ENCODE measurements around the gene SERPINC1.
"Not testable (repeated sequence)": the region's sequence is repeated elsewhere in the genome, so short reads cannot be mapped to it uniquely, and the experiment has no call there.

Gene SERPINC1

DNA sequence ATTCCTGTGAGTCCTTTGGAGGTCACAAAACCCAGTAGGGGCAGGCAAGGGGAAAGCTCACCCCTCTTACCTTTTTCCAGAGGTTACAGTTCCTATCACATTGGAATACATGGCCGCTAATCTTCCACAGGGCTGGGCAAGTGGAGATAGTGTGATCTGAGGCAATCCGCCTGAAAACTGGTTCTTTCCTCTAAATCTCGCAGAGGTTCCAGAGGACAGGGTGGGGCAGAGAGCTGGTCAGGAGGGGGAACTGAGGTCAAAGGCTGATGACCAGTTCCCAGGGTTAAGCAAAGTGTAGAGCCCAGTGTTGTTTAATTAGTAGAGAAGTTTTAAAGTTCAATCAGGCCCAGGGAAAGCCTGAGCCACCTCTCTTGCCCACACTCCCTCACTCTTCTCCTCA, at the start of gene SERPINC1:
Gene SERPINC1, minus strand, starts transcription at position 179 of the 400 bp plus-strand sequence. Its CDS starts 68 bp downstream, at position 111.
- Histone ChIP-seq H4K20me1 (ENCODE audit: insufficient read depth) (no peaks in the 10 kb centered on the region), H2AFZ (ENCODE audit: low read depth) (no peak within 1 kb of the TSS), H3K4me2 (no peak within 1 kb of the TSS), H3K79me2 (ENCODE audit: insufficient read depth, low read depth) (no peaks in the 10 kb centered on the region), H3K4me3 (IDR thresholded peaks at IDR 0.05; ENCODE audit: insufficient read depth, low read depth, low read length) (no peak within 1 kb of the TSS), H3K36me3 (ENCODE audit: insufficient read depth) (no peaks in the 10 kb centered on the region), H3K4me1 (ENCODE audit: low read depth, poor library complexity, severe bottlenecking) (no peaks in the 10 kb centered on the region), H3K9ac (no peak within 1 kb of the TSS), H3K27me3 (ENCODE audit: insufficient read depth, low read depth) (no peaks in the 10 kb centered on the region), H3K27ac (no peak within 1 kb of the TSS)
- TF ChIP-seq, protein P1, sequence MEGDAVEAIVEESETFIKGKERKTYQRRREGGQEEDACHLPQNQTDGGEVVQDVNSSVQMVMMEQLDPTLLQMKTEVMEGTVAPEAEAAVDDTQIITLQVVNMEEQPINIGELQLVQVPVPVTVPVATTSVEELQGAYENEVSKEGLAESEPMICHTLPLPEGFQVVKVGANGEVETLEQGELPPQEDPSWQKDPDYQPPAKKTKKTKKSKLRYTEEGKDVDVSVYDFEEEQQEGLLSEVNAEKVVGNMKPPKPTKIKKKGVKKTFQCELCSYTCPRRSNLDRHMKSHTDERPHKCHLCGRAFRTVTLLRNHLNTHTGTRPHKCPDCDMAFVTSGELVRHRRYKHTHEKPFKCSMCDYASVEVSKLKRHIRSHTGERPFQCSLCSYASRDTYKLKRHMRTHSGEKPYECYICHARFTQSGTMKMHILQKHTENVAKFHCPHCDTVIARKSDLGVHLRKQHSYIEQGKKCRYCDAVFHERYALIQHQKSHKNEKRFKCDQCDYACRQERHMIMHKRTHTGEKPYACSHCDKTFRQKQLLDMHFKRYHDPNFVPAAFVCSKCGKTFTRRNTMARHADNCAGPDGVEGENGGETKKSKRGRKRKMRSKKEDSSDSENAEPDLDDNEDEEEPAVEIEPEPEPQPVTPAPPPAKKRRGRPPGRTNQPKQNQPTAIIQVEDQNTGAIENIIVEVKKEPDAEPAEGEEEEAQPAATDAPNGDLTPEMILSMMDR (conservative IDR thresholded peaks at IDR 0.05; ENCODE audit: low read depth, low read length): no peak

DNA sequence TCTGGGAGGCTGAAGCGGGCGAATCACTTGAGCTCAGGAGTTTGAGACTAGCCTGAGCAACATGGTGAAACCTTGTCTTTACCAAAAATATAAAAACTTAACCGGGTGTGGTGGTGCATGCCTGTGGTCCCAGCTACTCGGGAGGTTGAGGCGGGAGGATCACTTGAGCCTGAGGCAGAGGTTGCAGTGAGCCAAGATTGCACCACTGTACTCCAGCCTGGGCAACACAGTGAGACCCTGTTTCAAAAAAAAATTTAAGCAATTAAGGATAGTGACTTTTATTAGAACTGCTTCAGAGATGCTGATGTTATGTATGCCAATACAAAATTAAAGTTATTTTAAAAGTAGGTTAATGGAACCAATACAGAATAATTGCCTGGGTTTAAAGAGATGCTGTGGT, 48.8 kb upstream of the SERPINC1 start:
- H3K4me3 ChIP-seq (IDR thresholded peaks at IDR 0.05; ENCODE audit: insufficient read depth, low read depth, low read length); H3K4me2 ChIP-seq; H2AFZ ChIP-seq (ENCODE audit: low read depth); H3K27ac ChIP-seq; H3K79me2 ChIP-seq (ENCODE audit: insufficient read depth, low read depth); H3K9ac ChIP-seq; H3K36me3 ChIP-seq (ENCODE audit: insufficient read depth); H3K4me1 ChIP-seq (ENCODE audit: low read depth, poor library complexity, severe bottlenecking); H3K27me3 ChIP-seq (ENCODE audit: insufficient read depth, low read depth); H4K20me1 ChIP-seq (ENCODE audit: insufficient read depth): not testable (repeated sequence)

DNA sequence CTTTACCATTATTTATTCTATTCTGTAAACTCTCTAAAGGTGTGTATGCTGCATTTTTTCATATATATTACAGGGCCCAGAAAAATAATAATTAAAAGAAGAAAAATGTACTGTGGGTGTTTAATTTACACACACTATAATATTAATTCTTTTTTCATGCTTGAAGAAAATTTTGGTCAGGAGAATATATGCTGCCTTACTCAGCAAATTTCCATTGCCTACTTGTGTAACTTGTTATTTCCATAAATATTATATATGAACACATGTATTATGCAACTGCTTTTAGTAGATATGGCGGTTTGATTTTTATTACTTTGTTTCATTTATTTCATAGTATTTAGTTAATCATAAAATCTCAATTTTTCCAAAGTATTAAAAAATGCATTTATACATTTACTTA, 46.4 kb upstream of the SERPINC1 start:
- Histone ChIP-seq H3K27me3 (ENCODE audit: insufficient read depth, low read depth) (no peaks in the 10 kb centered on the region), H4K20me1 (ENCODE audit: insufficient read depth) (no peaks in the 10 kb centered on the region), H3K4me1 (ENCODE audit: low read depth, poor library complexity, severe bottlenecking) (no peaks in the 10 kb centered on the region), H3K79me2 (ENCODE audit: insufficient read depth, low read depth) (no peaks in the 10 kb centered on the region), H3K27ac (no peak overlapping the region), H3K36me3 (ENCODE audit: insufficient read depth) (peaks cover 12% of the 10 kb centered on the region; the same call in 1 of the 2 replicates), H2AFZ (ENCODE audit: low read depth) (no peak overlapping the region), H3K9ac (no peak overlapping the region), H3K4me3 (IDR thresholded peaks at IDR 0.05; ENCODE audit: insufficient read depth, low read depth, low read length) (no peak overlapping the region), H3K4me2 (no peak overlapping the region)
- TF ChIP-seq, protein P1 (conservative IDR thresholded peaks at IDR 0.05; ENCODE audit: low read depth, low read length): no peak

DNA sequence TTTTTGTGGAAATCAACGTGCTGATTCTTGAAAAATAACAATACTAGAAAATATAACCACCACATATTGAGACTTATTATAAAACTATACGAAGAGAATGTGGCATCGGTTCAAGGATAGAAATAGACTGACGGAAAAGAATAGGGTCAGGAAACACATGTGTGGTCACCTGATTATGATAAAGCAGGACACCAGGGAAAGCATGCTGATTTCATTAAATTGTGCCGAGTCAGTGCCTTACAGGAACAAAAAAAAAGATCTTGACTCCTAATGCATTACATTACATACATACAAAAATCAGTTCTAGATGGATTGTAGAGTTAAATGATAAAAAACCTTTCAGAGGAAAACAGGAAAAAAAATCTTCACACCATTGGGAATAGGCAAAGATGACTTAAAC, 43.5 kb upstream of the SERPINC1 start:
- Histone ChIP-seq H3K4me3 (IDR thresholded peaks at IDR 0.05; ENCODE audit: insufficient read depth, low read depth, low read length) (no peak overlapping the region), H3K4me1 (ENCODE audit: low read depth, poor library complexity, severe bottlenecking) (no peaks in the 10 kb centered on the region), H3K27me3 (ENCODE audit: insufficient read depth, low read depth) (no peaks in the 10 kb centered on the region), H3K27ac (no peak overlapping the region), H3K9ac (no peak overlapping the region), H4K20me1 (ENCODE audit: insufficient read depth) (no peaks in the 10 kb centered on the region), H3K4me2 (no peak overlapping the region), H3K36me3 (ENCODE audit: insufficient read depth) (peaks cover 18% of the 10 kb centered on the region; the same call in 1 of the 2 replicates), H2AFZ (ENCODE audit: low read depth) (no peak overlapping the region), H3K79me2 (ENCODE audit: insufficient read depth, low read depth) (no peaks in the 10 kb centered on the region)
- TF ChIP-seq, protein P1 (conservative IDR thresholded peaks at IDR 0.05; ENCODE audit: low read depth, low read length): no peak

DNA sequence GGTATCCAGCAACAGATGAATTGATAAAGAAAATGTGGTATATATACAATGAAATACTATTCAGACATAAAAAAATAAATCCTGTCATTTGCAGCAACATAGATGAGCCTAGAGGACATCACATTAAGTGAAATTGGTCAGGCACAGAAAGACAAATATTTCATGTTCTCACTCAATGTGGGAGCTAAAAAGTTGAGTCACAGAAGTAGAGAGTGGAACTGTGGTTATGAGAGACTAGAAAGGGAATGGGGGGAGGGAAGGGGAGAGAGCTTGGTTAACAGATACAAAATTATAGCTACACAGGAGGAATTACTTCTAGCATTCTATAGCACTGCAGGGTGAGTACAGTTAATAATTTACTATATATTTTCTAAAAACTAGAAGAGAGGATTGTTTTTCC, 37.1 kb upstream of the SERPINC1 start:
- H3K4me2 ChIP-seq: no peak overlapping the region
- peaks cover 9% of the 10 kb centered on the region; the same call in 1 of the 2 replicates for H3K36me3 ChIP-seq (ENCODE audit: insufficient read depth)
- no peaks in the 10 kb centered on the region for H4K20me1 ChIP-seq (ENCODE audit: insufficient read depth)
- no peaks in the 10 kb centered on the region for H3K79me2 ChIP-seq (ENCODE audit: insufficient read depth, low read depth)
- no peaks in the 10 kb centered on the region for H3K4me1 ChIP-seq (ENCODE audit: low read depth, poor library complexity, severe bottlenecking)
- no peak overlapping the region for H3K27ac ChIP-seq
- H2AFZ ChIP-seq (ENCODE audit: low read depth): no peak overlapping the region
- TF ChIP-seq, protein P1 (conservative IDR thresholded peaks at IDR 0.05; ENCODE audit: low read depth, low read length): no peak
- H3K27me3 ChIP-seq (ENCODE audit: insufficient read depth, low read depth): no peaks in the 10 kb centered on the region
- H3K4me3 ChIP-seq (IDR thresholded peaks at IDR 0.05; ENCODE audit: insufficient read depth, low read depth, low read length): no peak overlapping the region
- H3K9ac ChIP-seq: no peak overlapping the region

Measured in KMS-11 (cell line).